Iris pigment epithelial cell (primary cell): Measurements from ENCODE around the gene TSKS.

Experiments used
- DNase-seq: peaks from one replicate; pipeline ENCODE4 v3.0.0-alpha.2; 2011; ENCODE audit warnings: low read depth

Gene TSKS

DNA sequence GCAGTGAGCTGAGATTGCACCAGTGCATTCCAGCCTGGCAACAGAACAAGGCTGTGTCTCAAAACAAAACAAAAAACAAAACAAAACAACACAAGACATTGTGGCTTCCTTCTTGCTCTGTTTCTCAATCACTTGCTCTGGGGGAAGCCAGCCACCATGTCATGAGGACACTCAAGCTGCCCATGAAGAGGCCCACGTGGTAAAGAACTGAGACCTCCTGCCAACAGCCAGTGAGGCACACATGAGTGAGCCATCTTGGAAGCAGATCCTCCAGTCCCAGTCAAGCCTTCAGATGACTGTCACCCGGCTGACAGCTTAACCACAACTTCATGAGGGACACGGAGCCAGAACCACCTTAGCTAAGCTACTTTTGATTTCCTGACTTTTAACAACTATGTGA lies 47.0 kb downstream of the TSKS start:
- DNase-seq, result no peak

DNA sequence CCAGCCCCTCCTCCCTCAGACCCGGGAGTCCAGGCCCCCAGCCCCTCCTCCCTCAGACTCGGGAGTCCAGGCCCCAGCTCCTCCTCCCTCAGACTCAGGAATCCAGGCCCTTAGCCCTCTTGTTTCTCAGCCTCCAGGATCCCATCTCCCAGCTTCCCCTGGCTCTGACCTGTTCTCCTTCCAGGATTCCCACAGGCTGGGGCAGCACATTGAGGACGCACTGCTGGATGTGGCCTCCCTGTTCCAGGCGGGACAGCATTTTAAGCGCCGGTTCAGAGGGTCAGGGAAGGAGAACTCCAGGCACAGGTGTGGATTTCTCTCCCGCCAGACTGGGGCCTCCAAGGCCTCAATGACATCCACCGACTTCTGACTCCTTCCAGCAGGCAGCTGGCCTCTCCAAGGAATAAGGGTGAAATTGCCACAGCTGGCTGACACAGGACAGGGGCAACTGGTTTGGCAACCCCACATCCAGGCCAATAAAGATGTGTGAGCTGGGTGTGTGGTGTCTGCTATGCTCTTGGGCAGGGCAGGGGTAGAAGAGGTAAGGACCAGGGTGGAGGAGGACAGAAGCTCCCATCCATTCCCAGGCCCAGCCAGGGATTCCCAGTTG lies 49.8 kb downstream of the TSKS start:
- no peak for DNase-seq

DNA sequence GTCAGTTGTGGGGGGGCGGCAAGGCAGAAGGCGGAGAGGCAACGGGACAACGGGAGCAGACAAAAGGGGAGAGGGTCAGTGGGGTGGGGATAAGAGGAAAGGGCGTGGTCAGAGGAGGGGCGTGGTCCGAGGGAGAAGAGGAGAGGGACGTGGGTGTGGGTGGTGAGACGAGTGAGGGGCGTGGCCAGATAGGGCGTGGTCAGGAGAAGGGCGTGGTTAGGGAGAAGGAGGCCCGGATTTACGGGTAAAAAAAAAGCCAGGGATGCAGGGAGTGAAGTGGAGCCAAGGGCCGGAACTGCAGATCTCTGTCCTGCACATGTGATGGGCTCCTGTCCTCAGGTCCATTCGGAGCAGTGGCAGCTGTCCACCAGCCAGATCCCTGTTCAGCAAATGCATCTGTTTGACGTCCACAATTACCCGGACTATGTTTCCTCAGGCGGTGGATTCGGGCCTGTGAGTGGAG lies 50.7 kb downstream of the TSKS start:
- peak; percentile 66 for DNase-seq

DNA sequence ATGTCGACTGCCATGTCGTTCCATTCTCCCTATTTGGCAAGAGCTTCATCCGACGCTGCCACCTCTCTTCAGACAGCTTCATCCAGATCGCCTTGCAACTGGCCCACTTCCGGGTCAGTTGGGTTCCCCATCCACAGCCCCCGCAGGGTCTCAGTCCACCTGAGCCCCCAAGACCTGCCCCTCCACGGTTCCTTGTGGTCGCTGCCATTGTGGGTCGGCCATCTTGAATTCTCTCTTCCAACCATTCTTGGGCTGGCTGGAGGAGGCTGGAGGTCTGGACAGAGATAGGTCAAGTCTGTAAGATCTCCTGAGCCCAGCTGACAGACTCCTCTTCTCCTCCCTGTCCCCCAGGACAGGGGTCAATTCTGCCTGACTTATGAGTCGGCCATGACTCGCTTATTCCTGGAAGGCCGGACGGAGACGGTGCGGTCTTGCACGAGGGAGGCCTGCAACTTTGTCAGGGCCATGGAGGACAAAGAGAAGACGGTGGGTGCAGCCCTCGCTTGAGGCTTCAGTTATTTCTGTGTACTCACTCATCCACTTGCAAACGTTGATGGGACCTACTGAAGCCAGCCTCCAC lies 52.6 kb downstream of the TSKS start:
- DNase-seq, result peak; percentile 55

DNA sequence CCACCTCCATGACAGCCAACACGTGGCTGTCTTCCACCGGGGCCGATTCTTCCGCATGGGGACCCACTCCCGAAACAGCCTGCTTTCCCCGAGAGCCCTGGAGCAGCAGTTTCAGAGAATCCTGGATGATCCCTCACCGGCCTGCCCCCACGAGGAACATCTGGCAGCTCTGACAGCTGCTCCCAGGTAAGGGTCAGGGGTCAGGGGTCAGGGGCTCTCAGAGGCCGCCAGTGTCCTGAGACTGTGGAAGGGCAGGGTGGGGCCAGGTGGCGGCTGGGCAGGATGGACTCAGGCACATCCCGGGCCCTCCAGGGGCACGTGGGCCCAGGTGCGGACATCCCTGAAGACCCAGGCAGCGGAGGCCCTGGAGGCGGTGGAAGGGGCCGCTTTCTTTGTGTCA lies 57.2 kb downstream of the TSKS start:
- no peak for DNase-seq

DNA sequence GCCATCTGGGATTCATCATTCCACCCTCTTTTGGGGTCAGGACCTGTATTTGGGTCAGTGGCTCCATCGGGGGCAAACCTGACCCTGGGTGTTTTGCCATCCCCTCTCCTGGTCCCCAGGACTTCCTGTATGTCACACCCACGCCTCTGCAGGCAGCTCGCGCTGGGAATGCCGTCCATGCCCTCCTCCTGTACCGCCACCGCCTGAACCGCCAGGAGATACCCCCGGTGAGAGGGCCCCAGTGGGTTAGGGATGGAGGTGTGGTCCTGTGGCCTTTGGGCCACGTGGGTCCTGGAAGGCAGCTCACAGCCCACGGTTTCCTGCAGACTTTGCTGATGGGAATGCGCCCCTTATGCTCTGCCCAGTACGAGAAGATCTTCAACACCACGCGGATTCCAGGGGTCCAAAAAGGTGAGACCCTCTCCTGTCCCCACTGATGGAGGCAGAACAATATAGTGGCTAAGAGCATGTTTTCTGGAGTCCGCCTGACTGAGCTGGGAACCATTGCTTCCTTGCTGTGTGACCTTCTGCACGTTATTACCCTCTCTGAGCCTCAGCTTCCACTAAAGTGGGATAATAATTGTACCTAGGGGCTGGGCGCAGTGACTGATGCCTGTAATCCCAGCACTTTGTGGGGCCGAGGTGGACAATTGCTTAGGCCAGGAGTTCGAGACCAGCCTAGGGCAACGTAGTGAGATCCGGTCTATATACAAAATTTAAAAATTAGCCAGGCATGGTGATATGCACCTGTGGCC lies 58.0 kb downstream of the TSKS start:
- no peak for DNase-seq

DNA sequence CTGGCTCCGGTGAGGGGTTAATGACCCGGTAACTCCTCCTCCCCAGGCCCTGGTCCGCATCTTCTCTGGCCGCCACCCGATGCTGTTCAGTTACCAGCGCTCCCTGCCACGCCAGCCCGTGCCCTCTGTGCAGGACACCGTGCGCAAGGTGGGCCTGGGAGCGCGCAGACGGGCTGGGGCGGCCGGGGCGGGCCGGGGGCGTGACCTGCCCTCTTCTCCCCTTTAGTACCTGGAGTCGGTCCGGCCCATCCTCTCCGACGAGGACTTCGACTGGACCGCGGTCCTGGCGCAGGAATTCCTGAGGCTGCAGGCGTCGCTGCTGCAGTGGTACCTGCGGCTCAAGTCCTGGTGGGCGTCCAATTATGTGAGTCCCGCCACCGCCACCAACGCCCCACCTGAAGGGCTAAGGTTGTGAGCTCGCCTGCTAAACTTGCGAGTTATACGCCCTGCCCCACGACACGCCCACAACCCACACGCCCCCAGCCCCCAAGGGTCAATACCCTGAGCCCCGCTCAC lies 61.8 kb downstream of the TSKS start:
- no peak for DNase-seq

DNA sequence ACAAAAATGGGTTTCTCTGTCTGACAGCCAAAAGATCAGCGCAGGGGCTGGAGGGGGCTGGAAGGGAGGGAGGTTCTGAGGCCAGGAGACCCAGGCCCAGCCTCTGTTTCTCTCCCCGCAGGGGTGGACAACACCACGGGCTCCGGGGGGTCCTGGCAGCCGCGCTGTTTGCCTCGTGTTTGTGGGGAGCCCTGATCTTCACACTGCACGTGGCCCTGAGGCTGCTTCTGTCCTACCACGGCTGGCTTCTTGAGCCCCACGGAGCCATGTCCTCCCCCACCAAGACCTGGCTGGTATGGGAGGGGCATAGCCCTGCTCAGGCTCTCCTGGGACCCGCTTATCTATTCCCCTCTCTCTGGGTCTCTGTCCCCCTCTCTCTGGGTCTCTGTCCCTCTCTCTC lies 62.5 kb downstream of the TSKS start:
- no peak for DNase-seq

DNA sequence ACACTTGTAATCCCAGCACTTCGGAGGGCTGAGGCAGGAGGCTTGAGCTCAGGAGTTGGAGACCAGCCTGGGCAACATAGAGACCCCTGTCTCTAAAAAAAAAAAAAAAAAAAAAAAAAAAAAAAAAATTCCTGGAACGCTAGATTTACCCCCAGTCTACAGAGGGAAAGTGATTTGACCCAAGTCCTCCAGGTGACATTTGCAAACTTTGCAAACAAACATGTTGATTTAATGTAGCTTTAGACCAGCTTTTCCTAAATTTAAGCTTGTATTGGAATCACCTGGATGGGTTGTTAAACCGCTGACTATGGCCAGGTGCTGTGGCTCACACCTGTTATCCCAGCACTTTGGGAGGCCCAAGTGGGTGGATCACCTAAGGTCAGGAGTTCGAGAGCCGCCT lies 63.7 kb downstream of the TSKS start:
- DNase-seq, result no peak

DNA sequence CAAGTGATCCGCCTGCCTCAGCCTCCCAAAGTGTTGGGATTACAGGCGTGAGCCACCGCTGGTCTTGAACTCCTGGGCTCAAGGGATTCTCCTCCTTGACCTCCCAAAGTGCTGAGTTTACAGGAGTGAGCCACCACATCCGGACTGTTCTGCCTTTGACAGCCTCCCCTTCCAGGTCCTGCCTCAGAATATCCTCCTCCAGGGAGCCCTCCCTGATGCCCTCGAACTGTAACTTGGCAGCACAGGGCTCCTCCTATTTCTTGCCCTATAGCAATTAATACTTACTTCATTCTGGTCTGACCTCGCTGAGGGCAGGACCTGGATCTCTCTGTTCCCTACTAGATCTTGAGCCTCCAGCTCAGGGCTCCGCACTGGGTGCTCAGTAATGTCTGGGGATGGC lies 66.2 kb downstream of the TSKS start:
- DNase-seq, result no peak

DNA sequence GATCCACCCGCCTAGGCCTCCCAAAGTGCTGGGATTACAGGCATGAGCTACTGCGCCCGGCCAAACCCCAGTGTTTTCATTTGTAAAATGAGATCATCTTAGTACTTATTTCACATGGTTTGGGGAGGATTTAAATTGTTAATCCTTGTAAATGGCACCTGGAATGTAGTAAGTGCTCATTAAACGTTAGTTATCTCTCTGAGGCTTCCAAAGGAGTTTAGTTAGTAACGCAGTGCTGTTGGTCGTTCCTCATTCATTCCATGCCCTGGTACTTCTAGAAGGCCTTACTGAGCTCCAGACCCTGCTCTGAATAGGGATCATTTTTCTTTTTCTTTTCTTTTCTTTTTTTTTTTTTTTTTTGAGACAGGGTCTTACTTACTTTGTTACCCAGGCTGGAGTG lies 67.0 kb downstream of the TSKS start:
- no peak for DNase-seq

DNA sequence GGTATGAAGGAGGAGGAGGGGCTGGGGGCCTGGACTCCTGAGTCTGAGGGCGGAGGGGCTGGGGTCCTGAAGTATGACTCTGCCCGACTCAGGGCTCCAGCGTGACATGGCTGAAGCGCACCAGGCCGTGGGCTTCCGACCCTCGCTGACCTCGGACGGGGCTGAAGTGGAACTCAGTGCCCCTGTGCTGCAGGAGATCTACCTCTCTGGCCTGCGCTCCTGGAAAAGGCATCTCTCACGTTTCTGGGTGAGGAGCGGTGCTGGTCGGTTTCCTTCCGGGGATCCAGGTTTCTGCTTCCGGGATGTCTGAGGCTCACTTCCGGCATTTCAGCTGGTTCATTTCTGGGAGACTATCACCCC lies 71.0 kb downstream of the TSKS start:
- no peak for DNase-seq

DNA sequence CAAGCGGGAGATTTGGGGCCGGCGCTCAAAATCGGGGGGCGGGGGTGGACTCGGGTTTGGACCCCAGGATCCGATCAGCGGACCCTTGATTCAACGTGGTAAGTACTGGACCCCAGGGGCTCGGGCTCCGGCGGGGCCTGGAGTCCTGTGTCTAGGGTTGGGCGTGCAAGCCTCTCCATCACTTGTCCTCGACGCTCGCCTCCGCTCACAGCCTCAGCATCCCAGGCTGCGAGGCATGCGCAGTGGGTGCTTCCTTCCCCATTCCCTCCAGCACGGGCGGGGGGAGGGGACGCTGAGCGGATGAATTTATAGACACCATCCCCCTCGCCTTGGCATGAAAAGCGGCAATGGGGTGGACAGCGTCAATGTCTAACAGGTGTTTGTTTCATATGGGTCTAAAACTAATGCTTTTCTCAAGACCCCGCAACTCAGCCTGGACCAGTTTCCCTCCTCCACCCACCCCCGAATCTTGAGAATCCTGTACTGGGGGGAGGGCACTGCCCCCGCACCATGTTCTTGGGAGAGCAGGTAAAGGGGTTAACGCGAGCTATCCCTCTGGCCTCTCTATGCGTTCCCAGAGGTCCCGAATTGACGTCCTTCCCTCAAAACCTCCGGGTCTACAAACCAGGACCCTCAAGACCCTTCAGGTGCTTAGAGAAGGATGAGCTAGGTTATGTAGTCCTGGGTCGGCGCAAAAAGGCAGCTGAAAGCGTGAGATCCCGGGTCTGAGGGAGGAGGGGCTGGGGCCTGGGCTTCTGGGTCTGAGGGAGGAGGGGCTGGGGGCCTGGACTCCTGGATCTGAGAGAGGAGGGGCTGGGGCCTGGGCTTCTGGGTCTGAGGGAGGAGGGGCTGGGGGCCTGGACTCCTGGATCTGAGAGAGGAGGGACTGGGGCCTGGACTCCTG lies 71.6 kb downstream of the TSKS start:
- peak; percentile 68 for DNase-seq

DNA sequence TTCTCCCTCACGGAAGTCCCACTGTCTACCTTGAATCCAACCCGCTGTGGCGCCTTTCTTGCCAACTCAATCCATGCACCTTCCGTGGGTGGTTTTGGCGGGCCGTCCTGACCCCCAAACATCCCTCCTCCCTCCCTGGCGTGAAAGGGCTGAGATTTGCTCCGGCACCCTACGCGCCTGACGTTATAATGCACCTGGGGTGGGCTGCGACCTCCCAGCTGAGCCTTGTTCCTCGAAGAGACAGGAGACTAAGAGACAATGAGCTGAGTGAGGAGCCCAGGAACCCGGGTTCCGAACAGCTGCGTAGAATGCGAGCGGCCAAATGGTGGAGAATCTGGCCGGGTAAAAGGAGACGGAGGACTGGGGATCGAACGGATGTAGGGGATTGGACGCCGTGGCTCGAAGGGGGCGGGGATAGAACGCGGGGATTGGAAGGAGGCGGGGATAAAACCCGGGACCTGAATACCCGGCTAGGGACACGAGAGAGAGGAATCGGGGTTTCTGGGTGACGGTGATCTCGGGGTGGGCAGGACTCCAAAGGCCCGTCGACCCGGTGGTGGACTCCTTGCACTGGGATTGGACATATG lies 72.4 kb downstream of the TSKS start, which contains the start of gene CPT1C:
Gene CPT1C (plus strand): TSS at position 461 of the 587 bp plus-strand sequence. CDS start 1,137 bp downstream, outside the sequence.
- peak; percentile 77 for DNase-seq

DNA sequence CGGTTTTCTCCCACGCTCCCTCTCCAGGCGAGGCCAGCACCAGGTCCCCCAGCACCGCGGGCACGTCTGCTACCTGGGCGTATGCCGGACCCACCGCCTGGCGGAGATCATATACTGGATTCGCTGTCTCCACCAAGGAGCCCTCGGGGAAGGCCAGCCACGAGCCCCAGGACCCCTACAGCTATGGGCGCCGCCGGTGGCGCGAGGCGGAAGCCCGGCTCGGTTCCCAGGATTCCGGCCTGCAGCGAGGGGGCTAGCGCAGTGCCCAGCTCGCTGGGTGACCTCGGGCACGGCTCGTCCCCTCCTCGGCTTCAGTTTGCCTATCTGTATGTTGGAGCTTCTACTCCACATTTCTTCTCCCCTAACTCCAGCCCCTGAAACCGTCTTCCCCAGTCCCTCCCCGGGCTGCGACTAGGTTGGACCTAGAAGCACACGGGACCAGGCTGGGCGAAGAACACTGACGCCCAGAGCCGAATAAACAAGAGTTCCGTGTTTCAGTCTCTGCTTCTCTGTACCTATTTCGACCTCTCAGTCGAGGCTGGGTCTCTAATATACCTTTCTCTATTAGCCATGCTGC lies 72.9 kb downstream of the TSKS start:
- no peak for DNase-seq
